ENCODE data around the gene KCNAB2.

DNA sequence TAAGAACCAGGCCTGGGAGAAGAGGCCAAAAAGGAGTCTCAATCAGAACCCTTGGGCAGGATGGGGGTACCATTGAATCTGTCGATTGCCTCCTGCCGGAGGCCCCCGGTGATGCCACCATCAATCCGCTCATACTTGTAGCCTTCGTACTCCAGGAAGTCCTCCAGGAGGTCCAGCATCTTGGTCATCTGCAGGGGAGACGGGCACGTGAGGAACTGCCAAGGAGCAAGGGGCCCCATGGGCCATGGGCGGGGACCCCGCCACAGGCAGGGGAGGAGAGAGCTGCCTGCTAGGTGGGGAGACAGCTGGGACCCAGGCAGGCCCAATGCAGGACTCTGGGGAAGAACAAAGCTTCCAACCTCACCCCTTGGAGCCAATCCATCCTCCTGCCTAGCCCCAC lies 85.9 kb downstream of the KCNAB2 start:
- TF ChIP-seq, protein P1, sequence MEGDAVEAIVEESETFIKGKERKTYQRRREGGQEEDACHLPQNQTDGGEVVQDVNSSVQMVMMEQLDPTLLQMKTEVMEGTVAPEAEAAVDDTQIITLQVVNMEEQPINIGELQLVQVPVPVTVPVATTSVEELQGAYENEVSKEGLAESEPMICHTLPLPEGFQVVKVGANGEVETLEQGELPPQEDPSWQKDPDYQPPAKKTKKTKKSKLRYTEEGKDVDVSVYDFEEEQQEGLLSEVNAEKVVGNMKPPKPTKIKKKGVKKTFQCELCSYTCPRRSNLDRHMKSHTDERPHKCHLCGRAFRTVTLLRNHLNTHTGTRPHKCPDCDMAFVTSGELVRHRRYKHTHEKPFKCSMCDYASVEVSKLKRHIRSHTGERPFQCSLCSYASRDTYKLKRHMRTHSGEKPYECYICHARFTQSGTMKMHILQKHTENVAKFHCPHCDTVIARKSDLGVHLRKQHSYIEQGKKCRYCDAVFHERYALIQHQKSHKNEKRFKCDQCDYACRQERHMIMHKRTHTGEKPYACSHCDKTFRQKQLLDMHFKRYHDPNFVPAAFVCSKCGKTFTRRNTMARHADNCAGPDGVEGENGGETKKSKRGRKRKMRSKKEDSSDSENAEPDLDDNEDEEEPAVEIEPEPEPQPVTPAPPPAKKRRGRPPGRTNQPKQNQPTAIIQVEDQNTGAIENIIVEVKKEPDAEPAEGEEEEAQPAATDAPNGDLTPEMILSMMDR (IDR thresholded peaks at IDR 0.05; ENCODE audit: insufficient read depth, low read length), result no peak
- TF ChIP-seq, protein P2, sequence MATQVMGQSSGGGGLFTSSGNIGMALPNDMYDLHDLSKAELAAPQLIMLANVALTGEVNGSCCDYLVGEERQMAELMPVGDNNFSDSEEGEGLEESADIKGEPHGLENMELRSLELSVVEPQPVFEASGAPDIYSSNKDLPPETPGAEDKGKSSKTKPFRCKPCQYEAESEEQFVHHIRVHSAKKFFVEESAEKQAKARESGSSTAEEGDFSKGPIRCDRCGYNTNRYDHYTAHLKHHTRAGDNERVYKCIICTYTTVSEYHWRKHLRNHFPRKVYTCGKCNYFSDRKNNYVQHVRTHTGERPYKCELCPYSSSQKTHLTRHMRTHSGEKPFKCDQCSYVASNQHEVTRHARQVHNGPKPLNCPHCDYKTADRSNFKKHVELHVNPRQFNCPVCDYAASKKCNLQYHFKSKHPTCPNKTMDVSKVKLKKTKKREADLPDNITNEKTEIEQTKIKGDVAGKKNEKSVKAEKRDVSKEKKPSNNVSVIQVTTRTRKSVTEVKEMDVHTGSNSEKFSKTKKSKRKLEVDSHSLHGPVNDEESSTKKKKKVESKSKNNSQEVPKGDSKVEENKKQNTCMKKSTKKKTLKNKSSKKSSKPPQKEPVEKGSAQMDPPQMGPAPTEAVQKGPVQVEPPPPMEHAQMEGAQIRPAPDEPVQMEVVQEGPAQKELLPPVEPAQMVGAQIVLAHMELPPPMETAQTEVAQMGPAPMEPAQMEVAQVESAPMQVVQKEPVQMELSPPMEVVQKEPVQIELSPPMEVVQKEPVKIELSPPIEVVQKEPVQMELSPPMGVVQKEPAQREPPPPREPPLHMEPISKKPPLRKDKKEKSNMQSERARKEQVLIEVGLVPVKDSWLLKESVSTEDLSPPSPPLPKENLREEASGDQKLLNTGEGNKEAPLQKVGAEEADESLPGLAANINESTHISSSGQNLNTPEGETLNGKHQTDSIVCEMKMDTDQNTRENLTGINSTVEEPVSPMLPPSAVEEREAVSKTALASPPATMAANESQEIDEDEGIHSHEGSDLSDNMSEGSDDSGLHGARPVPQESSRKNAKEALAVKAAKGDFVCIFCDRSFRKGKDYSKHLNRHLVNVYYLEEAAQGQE (IDR thresholded peaks at IDR 0.05; ENCODE audit: insufficient replicate concordance, low read depth), result no peak

Measured in HL-60 (cell line).